Loucy (cell line): ENCODE results near the gene ARHGAP26.

Experiments used
- H2AFZ ChIP-seq: fragments of 200-600 bp; sonication (generic); 2 replicates; pipeline ENCODE4 v1.6.0; 2016; ENCODE audit warnings: antibody characterized with exemption, mild to moderate bottlenecking, low read length, moderate library complexity
- H3F3A ChIP-seq: fragments of 200-600 bp; 2 replicates; pipeline ENCODE4 v1.6.0; 2016; ENCODE audit warnings: antibody characterized with exemption, low read depth, mild to moderate bottlenecking
- H3K27me3 ChIP-seq: fragments of 200-600 bp; sonication (generic); 2 replicates; pipeline ENCODE4 v1.6.1; 2014; ENCODE audit warnings: low read length, mild to moderate bottlenecking; ENCODE audit not compliant: insufficient read depth, poor library complexity, severe bottlenecking
- H3K36me3 ChIP-seq: fragments of 200-600 bp; sonication (generic); 2 replicates; pipeline ENCODE4 v1.6.1; 2016; ENCODE audit warnings: low read length; ENCODE audit not compliant: insufficient read depth
- H3K4me1 ChIP-seq: fragments of 200-600 bp; sonication (generic); 2 replicates; pipeline ENCODE4 v1.5.1; 2014; ENCODE audit warnings: low read length, mild to moderate bottlenecking; ENCODE audit not compliant: insufficient read depth, poor library complexity, severe bottlenecking
- H3K4me2 ChIP-seq: fragments of 200-600 bp; sonication (generic); 2 replicates; pipeline ENCODE4 v1.6.0; 2014; ENCODE audit warnings: antibody characterized with exemption, low read length, low read depth, mild to moderate bottlenecking; ENCODE audit not compliant: poor library complexity, severe bottlenecking
- H3K4me3 ChIP-seq: fragments of 200-600 bp; sonication (generic); 2 replicates; pipeline ENCODE4 v1.5.1; 2014; ENCODE audit warnings: low read length, mild to moderate bottlenecking, mixed read lengths; ENCODE audit not compliant: poor library complexity, severe bottlenecking
- H3K79me2 ChIP-seq: fragments of 200-600 bp; sonication (generic); 2 replicates; pipeline ENCODE4 v1.6.1; 2014; ENCODE audit warnings: low read length; ENCODE audit not compliant: insufficient read depth
- H3K9ac ChIP-seq: fragments of 200-600 bp; sonication (generic); 2 replicates; pipeline ENCODE4 v1.6.0; 2014; ENCODE audit warnings: mild to moderate bottlenecking, low read depth, low read length, moderate library complexity; ENCODE audit not compliant: poor library complexity, severe bottlenecking
- H3K9me2 ChIP-seq: fragments of 200-600 bp; sonication (generic); replicated peaks from 2 replicates; pipeline ENCODE4 v1.6.1; 2016; ENCODE audit warnings: low read depth, low read length, mixed read lengths
- H3K9me3 ChIP-seq: fragments of 200-600 bp; sonication (generic); 2 replicates; pipeline ENCODE4 v1.6.1; 2014; ENCODE audit warnings: mild to moderate bottlenecking, antibody characterized with exemption, low read length, low read depth; ENCODE audit not compliant: insufficient read depth
- H4K20me1 ChIP-seq: fragments of 200-600 bp; sonication (generic); 2 replicates; pipeline ENCODE4 v1.6.0; 2014; ENCODE audit warnings: antibody characterized with exemption, low read length, mild to moderate bottlenecking; ENCODE audit not compliant: insufficient read depth, poor library complexity, severe bottlenecking
- CTCF ChIP-seq: fragments of 200-600 bp; sonication (generic); conservative IDR thresholded peaks from 2 replicates; pipeline ENCODE4 v1.5.1; 2014; ENCODE audit warnings: mild to moderate bottlenecking, antibody characterized with exemption, low read length
- EZH2phosphoT487 ChIP-seq: fragments of 200-600 bp; IDR thresholded peaks from 2 replicates; pipeline ENCODE4 v1.6.1; 2018; ENCODE audit warnings: antibody characterized with exemption, mild to moderate bottlenecking, moderate library complexity, borderline replicate concordance

ARHGAP26 gene

DNA sequence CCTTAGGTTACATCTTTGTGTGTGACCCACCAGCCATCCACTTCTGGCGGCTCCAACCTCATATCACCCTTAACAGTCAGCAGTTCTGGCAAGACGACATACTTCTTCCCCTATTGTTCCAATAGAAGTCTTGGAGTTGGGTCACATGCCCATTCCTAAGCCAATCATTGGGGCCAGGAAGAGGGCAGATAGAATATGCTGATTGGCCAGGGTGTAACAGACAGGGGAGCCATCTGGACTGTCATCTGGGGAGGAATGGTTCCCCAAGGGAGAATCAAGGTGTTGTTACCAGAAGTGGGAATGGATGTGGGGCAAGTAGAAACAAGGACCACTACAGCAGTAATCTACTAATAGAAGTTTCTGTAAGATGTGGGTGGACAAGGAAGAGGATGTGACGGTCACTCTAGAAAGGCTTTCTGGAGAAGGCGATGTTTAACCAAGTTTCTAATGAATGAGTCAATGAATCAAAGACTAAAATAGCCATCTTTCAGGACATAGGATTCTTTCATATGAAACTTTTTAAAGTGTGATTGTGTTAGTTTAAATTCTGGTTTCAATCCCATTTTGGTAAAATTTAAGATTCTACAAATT, 200.4 kb downstream of the ARHGAP26 start:
- Histone ChIP-seq H3K36me3 (no peaks in the 10 kb centered on the region), H3K9me2 (no peaks in the 10 kb centered on the region), H3K9ac (no peak overlapping the region), H2AFZ (no peak overlapping the region), H3K9me3 (no peaks in the 10 kb centered on the region), H3K4me3 (no peak overlapping the region), H3K79me2 (no peaks in the 10 kb centered on the region), H3K4me1 (peaks cover 6% of the 10 kb centered on the region), H3K4me2 (no peak overlapping the region), H3K27me3 (no peaks in the 10 kb centered on the region), H4K20me1 (no peaks in the 10 kb centered on the region), H3F3A (no peaks in the 10 kb centered on the region)
- TF ChIP-seq EZH2phosphoT487 (no peak), CTCF (no peak)

DNA sequence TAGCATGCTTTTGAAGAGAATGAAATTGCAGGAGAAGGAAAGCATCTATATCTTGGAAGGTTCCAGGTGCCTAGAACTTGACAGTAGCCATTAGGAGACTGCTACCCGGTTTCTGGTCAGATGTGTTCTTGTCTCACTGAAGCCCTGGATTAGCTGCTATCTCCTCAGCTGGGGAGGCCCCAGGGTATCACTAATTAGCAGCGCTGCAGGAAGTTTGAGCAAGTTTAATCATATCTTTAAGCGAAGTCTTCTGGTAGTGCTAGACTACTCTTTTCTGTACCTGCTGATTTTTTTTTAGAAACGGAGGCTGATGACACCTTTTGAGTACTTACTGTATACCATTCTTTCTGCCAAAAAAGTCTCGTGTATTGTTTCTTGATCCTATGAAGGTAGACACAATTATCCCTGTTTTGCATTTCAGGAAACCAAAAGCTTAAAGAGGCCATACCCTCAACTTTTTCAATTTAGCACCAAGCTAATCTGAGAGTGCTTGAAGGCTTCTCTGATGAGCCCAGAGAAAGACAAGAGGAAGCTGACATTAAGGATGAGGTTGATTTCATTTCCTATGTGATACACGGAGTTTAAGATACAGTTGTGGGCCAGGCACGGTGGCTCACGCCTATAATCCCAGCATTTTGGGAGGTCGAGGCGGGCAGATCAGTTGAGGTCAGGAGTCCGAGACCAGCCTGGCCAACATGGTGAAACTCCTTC, 201.3 kb downstream of the ARHGAP26 start:
- Histone ChIP-seq H2AFZ (no peak overlapping the region), H3K4me2 (no peak overlapping the region)
- TF ChIP-seq EZH2phosphoT487 (no peak), CTCF (no peak)

GRCh38 chr5:142972064-142972570, 201.9 kb downstream of the ARHGAP26 start:
- H3F3A ChIP-seq = no peaks in the 10 kb centered on the region
- no peak overlapping the region for H3K4me2 ChIP-seq
- no peaks in the 10 kb centered on the region for H4K20me1 ChIP-seq
- H3K9me3 ChIP-seq = no peaks in the 10 kb centered on the region
- no peak overlapping the region for H3K4me3 ChIP-seq
- H2AFZ ChIP-seq = no peak overlapping the region
- H3K36me3 ChIP-seq = no peaks in the 10 kb centered on the region
- no peak for TF ChIP-seq CTCF
- no peak for TF ChIP-seq EZH2phosphoT487
- peaks cover 10% of the 10 kb centered on the region for H3K4me1 ChIP-seq
- H3K27me3 ChIP-seq = no peaks in the 10 kb centered on the region
- H3K9me2 ChIP-seq = no peaks in the 10 kb centered on the region
- H3K79me2 ChIP-seq = no peaks in the 10 kb centered on the region
- H3K9ac ChIP-seq = no peak overlapping the region

More for the DNA sequence above, 201.3 kb downstream of the ARHGAP26 start:
- Histone ChIP-seq H3F3A (no peaks in the 10 kb centered on the region), H4K20me1 (no peaks in the 10 kb centered on the region), H3K9me2 (no peaks in the 10 kb centered on the region), H3K27me3 (no peaks in the 10 kb centered on the region), H3K36me3 (no peaks in the 10 kb centered on the region), H3K9me3 (no peaks in the 10 kb centered on the region), H3K79me2 (no peaks in the 10 kb centered on the region), H3K4me1 (peaks cover 6% of the 10 kb centered on the region), H3K4me3 (no peak overlapping the region), H3K9ac (no peak overlapping the region)
